Activated CD8-positive, alpha-beta memory T cell treated with anti-CD3 and anti-CD28 coated beads, Interleukin-2, amount 10 ng/mL, durations not matched to agents 7 days and 5 days (primary cell): ENCODE measurements around the gene HAL. TPM values are rescaled to one million over a fixed set of nuclear protein-coding genes. Genes with fewer than 3 reads are reported as not detected.

Experiments used
- ATAC-seq: fragments of 150-1000 bp; cut with Tn5 transposase; one replicate; pipeline ENCODE4 v1.10.0; 2021; ENCODE audit warnings: moderate library complexity
- CTCF ChIA-PET: fragments of 350-600 bp; sonication (Branson Sonifier 250); formaldehyde crosslinking; loops from one replicate; lab custom pipeline; 2021; ENCODE audit warnings: antibody characterized with exemption; lab: Charles Lee
- DNase-seq: peaks from one replicate; pipeline ENCODE4 v3.0.0-alpha.2; 2020
- H3K27ac Mint-ChIP-seq: one replicate; pipeline ENCODE4 v1.8.0; 2021; ENCODE audit warnings: mild to moderate bottlenecking, mixed read lengths
- H3K27me3 Mint-ChIP-seq: one replicate; pipeline ENCODE4 v1.8.0; 2021; ENCODE audit warnings: mixed read lengths
- H3K36me3 Mint-ChIP-seq: one replicate; pipeline ENCODE4 v1.8.0; 2021; ENCODE audit warnings: mild to moderate bottlenecking, mixed read lengths
- H3K4me1 Mint-ChIP-seq: one replicate; pipeline ENCODE4 v1.8.0; 2021; ENCODE audit warnings: mixed read lengths
- H3K4me3 Mint-ChIP-seq: one replicate; pipeline ENCODE4 v1.8.0; 2021; ENCODE audit warnings: mild to moderate bottlenecking, moderate library complexity, mixed read lengths
- H3K9me3 Mint-ChIP-seq: one replicate; pipeline ENCODE4 v1.8.0; 2022; ENCODE audit warnings: low read depth, mixed read lengths
- total RNA-seq, 2 experiments: library from RNA; stranded (reverse); gene quantifications; one replicate each; pipeline ENCODE4 v1.2.3, GENCODE V29; 2021

HAL gene
- total RNA-seq, 2 experiments from 2014 or later: 0.16 to 0.38 TPM

- peaks cover 1% of the 10 kb centered on the region for H3K36me3 Mint-ChIP-seq
- peaks cover 18% of the 10 kb centered on the region for H3K4me1 Mint-ChIP-seq
- ATAC-seq (no peak), DNase-seq (no peak)
- no peak overlapping the region for H3K27ac Mint-ChIP-seq
- CTCF ChIA-PET: interaction anchor here (1.1 to 1.7 kb wide), 2 partner anchors 13 to 35 kb away, joined by 5 to 8 read pairs; no protein-coding TSS in a partner anchor
- H3K27me3 Mint-ChIP-seq: no peaks in the 10 kb centered on the region
- H3K4me3 Mint-ChIP-seq: no peak overlapping the region
- no peaks in the 10 kb centered on the region for H3K9me3 Mint-ChIP-seq
Measured at GRCh38 chr12:96033549-96034389, 37.6 kb upstream of the HAL start.

- Mint-ChIP-seq H3K9me3 (no peaks in the 10 kb centered on the region), H3K36me3 (peaks cover 17% of the 10 kb centered on the region), H3K27ac (no peak overlapping the region), H3K4me3 (no peak overlapping the region), H3K27me3 (no peaks in the 10 kb centered on the region), H3K4me1 (peaks cover 24% of the 10 kb centered on the region)
- DNase-seq: no peak
- ATAC-seq: no peak
- CTCF ChIA-PET: no interaction called here
Measured at GRCh38 chr12:96029826-96030225, 33.7 kb upstream of the HAL start.

GRCh38 chr12:96028538-96028937, 32.4 kb upstream of the HAL start:
- H3K9me3 Mint-ChIP-seq: no peaks in the 10 kb centered on the region
- peaks cover 21% of the 10 kb centered on the region for H3K4me1 Mint-ChIP-seq
- ATAC-seq: no peak
- no peak overlapping the region for H3K27ac Mint-ChIP-seq
- DNase-seq: no peak
- CTCF ChIA-PET: interaction anchor here (0.9 to 1.5 kb wide), 2 partner anchors 30 kb away, joined by 3 read pairs; no protein-coding TSS in a partner anchor
- H3K4me3 Mint-ChIP-seq: no peak overlapping the region
- peaks cover 19% of the 10 kb centered on the region for H3K36me3 Mint-ChIP-seq
- no peaks in the 10 kb centered on the region for H3K27me3 Mint-ChIP-seq

GRCh38 chr12:96026331-96026730, 30.2 kb upstream of the HAL start:
- no peak for ATAC-seq

GRCh38 chr12:96025518-96025917, 29.4 kb upstream of the HAL start:
- Mint-ChIP-seq H3K27ac (no peak overlapping the region), H3K36me3 (peaks cover 28% of the 10 kb centered on the region)
- no peak for DNase-seq

More at GRCh38 chr12:96026331-96026730, 30.2 kb upstream of the HAL start:
- no peak for DNase-seq
- H3K9me3 Mint-ChIP-seq: no peaks in the 10 kb centered on the region
- H3K4me1 Mint-ChIP-seq: peaks cover 15% of the 10 kb centered on the region
- no peak overlapping the region for H3K4me3 Mint-ChIP-seq
- H3K36me3 Mint-ChIP-seq: peaks cover 26% of the 10 kb centered on the region
- no peaks in the 10 kb centered on the region for H3K27me3 Mint-ChIP-seq
- CTCF ChIA-PET: no interaction called here
- H3K27ac Mint-ChIP-seq: no peak overlapping the region

GRCh38 chr12:96020314-96021003, 24.3 kb upstream of the HAL start:
- DNase-seq (no peak), ATAC-seq (no peak)
- no peak overlapping the region for H3K4me3 Mint-ChIP-seq
- H3K9me3 Mint-ChIP-seq: no peaks in the 10 kb centered on the region
- no peaks in the 10 kb centered on the region for H3K4me1 Mint-ChIP-seq
- no peak overlapping the region for H3K27ac Mint-ChIP-seq
- H3K27me3 Mint-ChIP-seq: no peaks in the 10 kb centered on the region
- peaks cover 26% of the 10 kb centered on the region for H3K36me3 Mint-ChIP-seq
- CTCF ChIA-PET: interaction anchor here (0.7 to 2.6 kb wide), 5 partner anchors 11 to 226 kb away, joined by 3 to 9 read pairs (median 4); partner anchors contain the start of gene LTA4H

More at GRCh38 chr12:96025518-96025917, 29.4 kb upstream of the HAL start:
- CTCF ChIA-PET: no interaction called here
- Mint-ChIP-seq H3K27me3 (no peaks in the 10 kb centered on the region), H3K4me1 (peaks cover 15% of the 10 kb centered on the region), H3K4me3 (no peak overlapping the region), H3K9me3 (no peaks in the 10 kb centered on the region)
- no peak for ATAC-seq

GRCh38 chr12:96015672-96016071, 19.5 kb upstream of the HAL start:
- DNase-seq (no peak), ATAC-seq (no peak)
- Mint-ChIP-seq H3K27me3 (no peaks in the 10 kb centered on the region), H3K27ac (no peak overlapping the region), H3K4me1 (no peaks in the 10 kb centered on the region), H3K36me3 (peaks cover 24% of the 10 kb centered on the region), H3K4me3 (no peak overlapping the region), H3K9me3 (no peaks in the 10 kb centered on the region)
- CTCF ChIA-PET: interaction anchor here (1.3 kb wide), 1 partner anchor 17 kb away, joined by 9 read pairs; no protein-coding TSS in a partner anchor

GRCh38 chr12:96014943-96015599, 18.9 kb upstream of the HAL start:
- Mint-ChIP-seq H3K27ac (no peak overlapping the region), H3K36me3 (peaks cover 22% of the 10 kb centered on the region), H3K9me3 (no peaks in the 10 kb centered on the region), H3K4me3 (no peak overlapping the region), H3K27me3 (no peaks in the 10 kb centered on the region), H3K4me1 (no peaks in the 10 kb centered on the region)
- DNase-seq (no peak), ATAC-seq (no peak)
- CTCF ChIA-PET: interaction anchor here (1.1 to 1.3 kb wide), 2 partner anchors 16 to 20 kb away, joined by 3 to 9 read pairs; partner anchors contain the start of gene LTA4H

GRCh38 chr12:96007729-96008128, 11.6 kb upstream of the HAL start:
- Mint-ChIP-seq H3K4me3 (no peak overlapping the region), H3K27me3 (no peaks in the 10 kb centered on the region), H3K4me1 (no peaks in the 10 kb centered on the region), H3K36me3 (peaks cover 22% of the 10 kb centered on the region), H3K9me3 (no peaks in the 10 kb centered on the region), H3K27ac (no peak overlapping the region)
- DNase-seq (no peak), ATAC-seq (no peak)
- CTCF ChIA-PET: interaction anchor here (0.8 kb wide), 1 partner anchor 9 kb away, joined by 3 read pairs; no protein-coding TSS in a partner anchor

GRCh38 chr12:96006727-96007126, 10.6 kb upstream of the HAL start:
- H3K27me3 Mint-ChIP-seq: no peaks in the 10 kb centered on the region
- no peaks in the 10 kb centered on the region for H3K4me1 Mint-ChIP-seq
- DNase-seq (no peak), ATAC-seq (no peak)
- no peaks in the 10 kb centered on the region for H3K9me3 Mint-ChIP-seq
- H3K36me3 Mint-ChIP-seq: peaks cover 20% of the 10 kb centered on the region
- CTCF ChIA-PET: no interaction called here
- no peak overlapping the region for H3K4me3 Mint-ChIP-seq
- H3K27ac Mint-ChIP-seq: no peak overlapping the region

GRCh38 chr12:96000858-96001257, 4.7 kb upstream of the HAL start:
- Mint-ChIP-seq H3K4me1 (peaks cover 11% of the 10 kb centered on the region), H3K4me3 (no peak overlapping the region), H3K36me3 (peaks cover 11% of the 10 kb centered on the region), H3K9me3 (no peaks in the 10 kb centered on the region), H3K27me3 (no peaks in the 10 kb centered on the region), H3K27ac (no peak overlapping the region)
- CTCF ChIA-PET: interaction anchor here (0.6 to 5.2 kb wide), 5 partner anchors 24 to 1241 kb away, joined by 3 to 71 read pairs (median 3); no protein-coding TSS in a partner anchor
- DNase-seq: no peak
- no peak for ATAC-seq

- peaks cover 11% of the 10 kb centered on the region for H3K4me1 Mint-ChIP-seq
- ATAC-seq: no peak
- CTCF ChIA-PET: interaction anchor here (0.6 to 5.2 kb wide), 14 partner anchors 8 to 517 kb away, joined by 3 to 71 read pairs (median 5); partner anchors contain the start of genes AMDHD1 and CCDC38
- DNase-seq: no peak
- H3K27me3 Mint-ChIP-seq: no peaks in the 10 kb centered on the region
- peaks cover 5% of the 10 kb centered on the region for H3K36me3 Mint-ChIP-seq
- H3K4me3 Mint-ChIP-seq: no peak overlapping the region
- no peak overlapping the region for H3K27ac Mint-ChIP-seq
- H3K9me3 Mint-ChIP-seq: no peaks in the 10 kb centered on the region
Measured at GRCh38 chr12:95999484-95999883, 3.3 kb upstream of the HAL start.
